ENCODE results near the gene SEMA5B. TPM values are rescaled to one million over a fixed set of nuclear protein-coding genes. Genes with fewer than 3 reads are reported as not detected.

The SEMA5B gene
- total RNA-seq, 1 donor from 2014 or later = 4.2 TPM

GRCh38 chr3:123012652-123013051, 14.9 kb downstream of the SEMA5B start:
- Mint-ChIP-seq H3K4me3 (ENCODE audit: low read depth) (no peak overlapping the region), H3K9me3 (ENCODE audit: low read depth) (no peaks in the 10 kb centered on the region), H3K27me3 (peaks cover 18% of the 10 kb centered on the region), H3K4me1 (ENCODE audit: low read depth) (no peaks in the 10 kb centered on the region), H3K27ac (no peak overlapping the region), H3K36me3 (ENCODE audit: insufficient read depth) (no peaks in the 10 kb centered on the region)
- DNase-seq (ENCODE audit: low spot score, unreplicated experiment) = no peak
- TF ChIP-seq CTCF (IDR thresholded peaks at IDR 0.05; ENCODE audit: unreplicated experiment) = no peak

- no peak for TF ChIP-seq CTCF (IDR thresholded peaks at IDR 0.05; ENCODE audit: unreplicated experiment)
- no peak overlapping the region for H3K4me3 Mint-ChIP-seq (ENCODE audit: low read depth)
- no peaks in the 10 kb centered on the region for H3K36me3 Mint-ChIP-seq (ENCODE audit: insufficient read depth)
- no peaks in the 10 kb centered on the region for H3K4me1 Mint-ChIP-seq (ENCODE audit: low read depth)
- peaks cover 18% of the 10 kb centered on the region for H3K27me3 Mint-ChIP-seq
- DNase-seq (ENCODE audit: low spot score, unreplicated experiment) = no peak
- no peaks in the 10 kb centered on the region for H3K9me3 Mint-ChIP-seq (ENCODE audit: low read depth)
- H3K27ac Mint-ChIP-seq = no peak overlapping the region
Observed at GRCh38 chr3:123011447-123011846, 16.1 kb downstream of the SEMA5B start.

- Mint-ChIP-seq H3K4me1 (ENCODE audit: low read depth) (peaks cover 2% of the 10 kb centered on the region), H3K4me3 (ENCODE audit: low read depth) (no peak overlapping the region), H3K27ac (no peak overlapping the region), H3K9me3 (ENCODE audit: low read depth) (no peaks in the 10 kb centered on the region), H3K27me3 (peaks cover 10% of the 10 kb centered on the region), H3K36me3 (ENCODE audit: insufficient read depth) (no peaks in the 10 kb centered on the region)
- no peak for TF ChIP-seq CTCF (IDR thresholded peaks at IDR 0.05; ENCODE audit: unreplicated experiment)
- DNase-seq (ENCODE audit: low spot score, unreplicated experiment) = no peak
Observed at GRCh38 chr3:123008840-123009239, 18.7 kb downstream of the SEMA5B start.

GRCh38 chr3:123006609-123007008, 21.0 kb downstream of the SEMA5B start:
- Mint-ChIP-seq H3K9me3 (ENCODE audit: low read depth) (no peaks in the 10 kb centered on the region), H3K4me3 (ENCODE audit: low read depth) (no peak overlapping the region), H3K27me3 (peaks cover 15% of the 10 kb centered on the region), H3K4me1 (ENCODE audit: low read depth) (peaks cover 5% of the 10 kb centered on the region), H3K36me3 (ENCODE audit: insufficient read depth) (no peaks in the 10 kb centered on the region), H3K27ac (no peak overlapping the region)
- no peak for TF ChIP-seq CTCF (IDR thresholded peaks at IDR 0.05; ENCODE audit: unreplicated experiment)
- no peak for DNase-seq (ENCODE audit: low spot score, unreplicated experiment)

GRCh38 chr3:123005291-123005690, 22.3 kb downstream of the SEMA5B start:
- DNase-seq (ENCODE audit: low spot score, unreplicated experiment) = no peak
- H3K4me3 Mint-ChIP-seq (ENCODE audit: low read depth) = no peak overlapping the region
- H3K27me3 Mint-ChIP-seq = peaks cover 17% of the 10 kb centered on the region
- H3K9me3 Mint-ChIP-seq (ENCODE audit: low read depth) = no peaks in the 10 kb centered on the region
- H3K36me3 Mint-ChIP-seq (ENCODE audit: insufficient read depth) = no peaks in the 10 kb centered on the region
- H3K27ac Mint-ChIP-seq = no peak overlapping the region
- H3K4me1 Mint-ChIP-seq (ENCODE audit: low read depth) = peaks cover 5% of the 10 kb centered on the region
- no peak for TF ChIP-seq CTCF (IDR thresholded peaks at IDR 0.05; ENCODE audit: unreplicated experiment)
